ENCODE results near the gene ABI3BP.

DNA sequence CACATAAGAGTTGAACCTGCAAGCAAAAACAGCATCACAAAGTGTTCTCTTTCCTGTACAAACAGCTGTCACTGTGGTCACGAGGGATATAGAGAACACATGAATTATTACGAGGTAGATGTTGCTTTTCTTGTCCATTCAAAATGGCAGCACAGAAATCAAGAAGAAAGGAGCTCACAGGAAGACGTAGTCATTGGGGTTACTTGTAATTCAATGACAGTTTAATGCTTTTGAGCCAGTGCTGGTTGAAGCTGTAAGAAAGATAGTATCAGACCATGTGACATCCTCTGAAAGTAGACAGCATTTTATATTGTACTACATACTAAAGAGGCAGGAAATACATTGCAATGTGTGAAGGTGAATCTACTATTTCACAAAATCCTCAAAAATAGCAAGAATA lies 140.4 kb downstream of the ABI3BP start:
- TF ChIP-seq EZH2phosphoT487 (IDR thresholded peaks at IDR 0.05; ENCODE audit: insufficient read depth, low read depth) (no peak), EZH2 (IDR thresholded peaks at IDR 0.05; ENCODE audit: insufficient read depth, poor library complexity, severe bottlenecking) (no peak)

Measured in GM23248 (cell line).